SU-DHL-6 (cell line): Measurements from ENCODE around the gene PEX11A.
A peak's percentile ranks its signal among the peaks of the same experiment; 100 is the strongest.

Source experiments
- H2AFZ ChIP-seq: fragments of 200-600 bp; sonication (generic); 2 replicates; pipeline ENCODE4 v1.6.1; 2014; ENCODE audit warnings: low read depth, mild to moderate bottlenecking, moderate library complexity, mixed read lengths, antibody characterized with exemption, low read length; ENCODE audit not compliant: severe bottlenecking
- H3F3A ChIP-seq: fragments of 200-600 bp; shearing (Covaris generic); 2 replicates; pipeline ENCODE4 v1.6.0; 2016; ENCODE audit warnings: antibody characterized with exemption, mild to moderate bottlenecking; ENCODE audit not compliant: insufficient read depth
- H3K27ac ChIP-seq: fragments of 200-600 bp; sonication (generic); 2 replicates; pipeline ENCODE4 v1.5.1; 2016; ENCODE audit warnings: low read depth, mild to moderate bottlenecking, low read length, moderate library complexity, mixed read lengths
- H3K27me3 ChIP-seq: fragments of 200-600 bp; sonication (generic), shearing (Covaris generic); 2 replicates; pipeline ENCODE4 v1.6.0; 2014; ENCODE audit warnings: mild to moderate bottlenecking, low read length
- H3K36me3 ChIP-seq: fragments of 200-600 bp; sonication (generic); 2 replicates; pipeline ENCODE4 v1.6.1; 2014; ENCODE audit warnings: mild to moderate bottlenecking, low read length, mixed read lengths
- H3K4me2 ChIP-seq: fragments of 300-600, 200-600 bp; shearing (Covaris generic), sonication (generic); 2 replicates; pipeline ENCODE4 v1.6.0; 2014; ENCODE audit warnings: low read length, low read depth, mild to moderate bottlenecking; ENCODE audit not compliant: poor library complexity, severe bottlenecking
- H3K4me3 ChIP-seq: fragments of 200-600 bp; sonication (generic); 2 replicates; pipeline ENCODE4 v1.5.1; 2014; ENCODE audit warnings: antibody characterized with exemption, low read length, mild to moderate bottlenecking, mixed read lengths; ENCODE audit not compliant: insufficient read depth, poor library complexity, severe bottlenecking
- H3K79me2 ChIP-seq: fragments of 200-600 bp; sonication (generic); 2 replicates; pipeline ENCODE4 v1.6.1; 2014; ENCODE audit warnings: mild to moderate bottlenecking, low read length, moderate library complexity; ENCODE audit not compliant: insufficient read depth
- H3K9ac ChIP-seq: fragments of 200-600 bp; sonication (generic); 2 replicates; pipeline ENCODE4 v1.7.0; 2014; ENCODE audit warnings: mild to moderate bottlenecking, low read length
- H3K9me2 ChIP-seq: fragments of 200-600 bp; sonication (generic); replicated peaks from 2 replicates; pipeline ENCODE4 v1.6.1; 2014; ENCODE audit warnings: low read length; ENCODE audit not compliant: insufficient read depth
- H3K9me3 ChIP-seq: fragments of 200-600 bp; sonication (generic); 2 replicates; pipeline ENCODE4 v1.6.1; 2014; ENCODE audit warnings: low read length, mixed read lengths; ENCODE audit not compliant: insufficient read depth
- H4K20me1 ChIP-seq: fragments of 200-600 bp; sonication (generic); 2 replicates; pipeline ENCODE4 v1.6.1; 2014; ENCODE audit warnings: low read depth, mild to moderate bottlenecking, antibody characterized with exemption, low read length, moderate library complexity, mixed read lengths
- EZH2phosphoT487 ChIP-seq: fragments of 200-600 bp; sonication (generic), shearing (Covaris generic); conservative IDR thresholded peaks from 2 replicates; pipeline ENCODE4 v1.6.1; 2018; ENCODE audit warnings: mild to moderate bottlenecking, antibody characterized with exemption, low read length, moderate library complexity, mixed read lengths
- TF ChIP-seq, protein P1 (sequence below): fragments of 200-600 bp; sonication (generic); IDR thresholded peaks from one replicate; pipeline ENCODE4 v1.5.1; 2017; ENCODE audit warnings: antibody characterized with exemption, mild to moderate bottlenecking, low read length, moderate library complexity; ENCODE audit not compliant: insufficient read depth, poor library complexity, severe bottlenecking

Gene PEX11A

DNA sequence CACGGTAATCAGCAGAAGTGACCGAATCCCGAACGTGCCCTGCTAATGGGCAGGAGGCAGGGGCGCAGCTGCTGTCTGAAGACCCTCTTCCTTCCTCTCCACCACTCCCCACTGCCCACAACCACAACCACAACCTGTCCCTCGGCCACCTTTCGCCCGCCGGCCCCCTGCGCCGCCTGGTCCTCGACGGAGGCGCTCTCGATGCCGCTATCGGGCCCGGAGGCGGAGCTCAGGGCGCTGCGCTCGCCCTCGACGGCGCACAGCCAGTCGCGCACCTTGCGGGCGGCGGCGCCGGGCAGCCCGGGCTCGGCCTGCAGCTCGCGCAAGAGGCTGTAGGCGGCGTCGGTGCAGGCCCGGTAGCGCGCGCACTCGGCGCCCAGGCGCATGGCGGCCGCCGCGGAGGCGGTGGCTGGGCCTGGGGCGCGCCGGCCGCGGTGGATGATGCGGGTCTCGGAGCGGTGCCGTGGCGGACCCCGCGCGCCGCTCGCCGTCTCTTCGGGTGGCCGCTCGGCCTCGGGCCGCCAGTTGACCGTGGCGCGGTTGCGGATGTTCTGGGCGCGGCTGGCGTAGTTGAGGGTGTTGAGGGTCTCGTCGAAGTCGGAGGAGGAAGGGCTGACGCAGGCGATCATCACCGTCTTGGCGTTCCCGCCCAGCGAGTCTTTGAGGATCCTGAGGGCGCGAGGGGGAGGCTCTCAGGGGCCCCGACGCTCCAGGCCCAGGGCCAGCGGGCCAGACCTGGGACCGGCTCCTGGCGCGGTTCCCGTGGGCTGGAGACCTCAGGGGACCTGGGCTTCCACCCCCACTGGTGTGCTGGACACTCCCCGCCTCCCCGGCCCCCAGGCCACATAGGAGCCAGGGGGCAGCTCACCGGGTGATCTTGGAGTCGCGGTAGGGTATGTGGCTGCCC is 42.2 kb downstream of the PEX11A start:
- Histone ChIP-seq H3K27me3 (no peaks in the 10 kb centered on the region), H3K9me3 (no peaks in the 10 kb centered on the region), H2AFZ (no peak overlapping the region), H3K9ac (no peak overlapping the region), H3F3A (no peaks in the 10 kb centered on the region), H3K27ac (no peak overlapping the region), H3K4me2 (no peak overlapping the region), H3K9me2 (no peaks in the 10 kb centered on the region), H3K4me3 (no peak overlapping the region), H4K20me1 (no peaks in the 10 kb centered on the region), H3K36me3 (no peaks in the 10 kb centered on the region), H3K79me2 (no peaks in the 10 kb centered on the region)
- TF ChIP-seq, protein P1, sequence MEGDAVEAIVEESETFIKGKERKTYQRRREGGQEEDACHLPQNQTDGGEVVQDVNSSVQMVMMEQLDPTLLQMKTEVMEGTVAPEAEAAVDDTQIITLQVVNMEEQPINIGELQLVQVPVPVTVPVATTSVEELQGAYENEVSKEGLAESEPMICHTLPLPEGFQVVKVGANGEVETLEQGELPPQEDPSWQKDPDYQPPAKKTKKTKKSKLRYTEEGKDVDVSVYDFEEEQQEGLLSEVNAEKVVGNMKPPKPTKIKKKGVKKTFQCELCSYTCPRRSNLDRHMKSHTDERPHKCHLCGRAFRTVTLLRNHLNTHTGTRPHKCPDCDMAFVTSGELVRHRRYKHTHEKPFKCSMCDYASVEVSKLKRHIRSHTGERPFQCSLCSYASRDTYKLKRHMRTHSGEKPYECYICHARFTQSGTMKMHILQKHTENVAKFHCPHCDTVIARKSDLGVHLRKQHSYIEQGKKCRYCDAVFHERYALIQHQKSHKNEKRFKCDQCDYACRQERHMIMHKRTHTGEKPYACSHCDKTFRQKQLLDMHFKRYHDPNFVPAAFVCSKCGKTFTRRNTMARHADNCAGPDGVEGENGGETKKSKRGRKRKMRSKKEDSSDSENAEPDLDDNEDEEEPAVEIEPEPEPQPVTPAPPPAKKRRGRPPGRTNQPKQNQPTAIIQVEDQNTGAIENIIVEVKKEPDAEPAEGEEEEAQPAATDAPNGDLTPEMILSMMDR: no peak
- TF ChIP-seq EZH2phosphoT487: no peak

DNA sequence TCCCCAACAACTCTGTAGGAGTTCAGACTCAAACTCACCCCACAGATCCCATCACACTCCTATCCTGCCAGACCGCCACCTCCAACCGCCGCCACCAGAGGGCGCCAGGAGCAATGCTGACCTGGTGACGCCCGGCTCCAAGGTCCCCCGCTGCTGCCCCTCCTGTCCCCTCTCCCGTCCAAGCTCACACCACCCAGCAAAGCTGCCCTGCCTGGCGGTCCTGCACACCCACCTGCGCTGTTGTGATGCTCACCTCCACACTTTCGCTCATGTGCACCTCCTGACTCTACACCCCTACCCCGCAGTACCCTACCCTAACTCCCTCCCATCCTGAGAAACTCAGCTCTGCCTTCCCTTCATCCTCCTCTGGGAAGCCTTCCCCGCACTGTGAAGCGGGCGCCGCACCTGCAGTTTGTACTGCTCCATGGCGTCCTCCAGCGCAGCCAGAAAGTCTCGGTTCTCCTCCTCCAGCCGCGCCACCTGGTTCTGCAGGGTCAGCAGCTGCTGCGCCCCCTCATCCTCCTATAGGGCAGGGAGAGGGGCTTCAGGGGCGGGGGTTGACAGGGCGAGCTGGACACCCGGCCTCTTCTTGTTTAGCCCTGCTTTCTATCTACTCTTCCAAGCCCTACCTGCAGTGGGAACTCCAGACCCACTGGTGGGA is 43.2 kb downstream of the PEX11A start:
- H3K4me3 ChIP-seq: no peak overlapping the region
- no peak overlapping the region for H2AFZ ChIP-seq
- H3K36me3 ChIP-seq: no peaks in the 10 kb centered on the region

DNA sequence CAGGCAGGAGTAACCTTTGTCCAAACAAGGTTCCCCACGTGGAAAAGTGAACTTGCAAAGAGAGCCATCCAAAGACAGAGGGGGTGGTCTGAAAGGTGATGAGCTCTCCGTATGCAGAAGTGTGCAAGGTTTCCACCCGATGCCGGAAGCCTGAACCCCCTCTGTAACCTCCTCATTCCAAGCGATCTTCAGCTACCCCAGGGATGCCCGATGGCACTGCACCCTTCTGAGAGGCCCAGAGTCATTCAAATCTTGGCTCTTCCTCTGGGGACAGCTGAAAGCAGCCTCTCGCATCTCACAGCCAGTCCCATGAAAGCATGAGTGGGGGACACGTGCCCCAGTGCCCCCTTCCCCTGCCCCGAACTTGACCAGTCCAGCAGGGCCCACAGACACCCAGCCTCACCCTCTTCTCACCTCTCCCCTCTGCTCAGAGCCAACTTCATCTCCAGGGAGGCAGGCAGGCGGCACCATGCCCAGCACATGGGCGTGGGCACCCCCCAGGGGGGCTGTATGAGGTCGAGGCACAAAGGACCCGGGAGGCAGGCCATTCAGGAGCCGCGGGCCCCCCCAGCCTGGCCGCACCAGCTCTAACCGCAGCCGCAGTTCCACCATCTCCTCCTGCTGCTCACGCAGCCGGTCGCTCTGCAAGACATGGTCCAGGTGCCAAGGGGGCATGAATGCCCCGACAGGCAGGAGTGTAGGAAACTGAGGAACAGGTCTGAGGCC is 44.0 kb downstream of the PEX11A start:
- H3F3A ChIP-seq: no peaks in the 10 kb centered on the region
- no peaks in the 10 kb centered on the region for H3K9me3 ChIP-seq
- no peaks in the 10 kb centered on the region for H3K27me3 ChIP-seq
- no peak overlapping the region for H3K4me3 ChIP-seq
- no peak overlapping the region for H3K27ac ChIP-seq
- no peaks in the 10 kb centered on the region for H4K20me1 ChIP-seq
- H3K79me2 ChIP-seq: no peaks in the 10 kb centered on the region
- TF ChIP-seq, protein P1: no peak
- no peak for TF ChIP-seq EZH2phosphoT487
- no peak overlapping the region for H2AFZ ChIP-seq
- H3K9me2 ChIP-seq: no peaks in the 10 kb centered on the region
- no peak overlapping the region for H3K9ac ChIP-seq
- no peak overlapping the region for H3K4me2 ChIP-seq
- no peaks in the 10 kb centered on the region for H3K36me3 ChIP-seq

More for the DNA sequence above, 43.2 kb downstream of the PEX11A start:
- Histone ChIP-seq H4K20me1 (no peaks in the 10 kb centered on the region), H3K27me3 (no peaks in the 10 kb centered on the region), H3K9ac (no peak overlapping the region), H3K9me2 (no peaks in the 10 kb centered on the region), H3K4me2 (no peak overlapping the region), H3K9me3 (no peaks in the 10 kb centered on the region), H3F3A (no peaks in the 10 kb centered on the region), H3K27ac (no peak overlapping the region), H3K79me2 (no peaks in the 10 kb centered on the region)
- TF ChIP-seq, protein P1: peak; percentile 84
- TF ChIP-seq EZH2phosphoT487: no peak
